HL-60 (cell line): ENCODE measurements around the gene CRLF3.
"Not testable (repeated sequence)": the region's sequence is repeated elsewhere in the genome, so short reads cannot be mapped to it uniquely, and the experiment has no call there.

Source experiments
- DNase-seq, 2 experiments: peaks; one replicate each; pipeline ENCODE4 v3.0.0-alpha.2; 2010 to 2020; ENCODE audit warnings: low read depth in 1 of 2, low spot score in 1 of 2
- H3K27ac ChIP-seq: fragments of 250-450 bp; sonication (Bioruptor Pico); replicated peaks from 2 replicates; pipeline ENCODE4 v1.5.1; 2020; ENCODE audit warnings: mild to moderate bottlenecking, moderate library complexity
- H3K27me3 ChIP-seq: fragments of 250-450 bp; sonication (Bioruptor Pico); 2 replicates; pipeline ENCODE4 v1.5.1; 2021; ENCODE audit warnings: mild to moderate bottlenecking, moderate library complexity; ENCODE audit not compliant: insufficient read depth, poor library complexity, severe bottlenecking
- H3K4me3 ChIP-seq: replicated peaks from 2 replicates; pipeline ENCODE4 v1.5.1; 2011; ENCODE audit warnings: mild to moderate bottlenecking, control low read depth, low read length; ENCODE audit not compliant: insufficient read depth
- GABPA ChIP-seq: IDR thresholded peaks from 2 replicates; pipeline ENCODE4 v1.6.1; 2012; ENCODE audit warnings: low read depth
- POLR2AphosphoS5 ChIP-seq: IDR thresholded peaks from 2 replicates; pipeline ENCODE4 v1.6.1; 2012; ENCODE audit warnings: low read depth
- SPI1 ChIP-seq: IDR thresholded peaks from 2 replicates; pipeline ENCODE4 v1.6.1; 2012; ENCODE audit warnings: low read depth, mild to moderate bottlenecking, borderline replicate concordance
- TF ChIP-seq, protein P1 (sequence below): IDR thresholded peaks from one replicate; pipeline ENCODE4 v1.5.1; 2011; ENCODE audit warnings: low read length, control low read depth, inconsistent platforms; ENCODE audit not compliant: insufficient read depth
- TF ChIP-seq, protein P2 (sequence below): IDR thresholded peaks from 2 replicates; pipeline ENCODE4 v1.6.1; 2012; ENCODE audit warnings: low read depth; ENCODE audit not compliant: insufficient replicate concordance

Gene CRLF3

DNA sequence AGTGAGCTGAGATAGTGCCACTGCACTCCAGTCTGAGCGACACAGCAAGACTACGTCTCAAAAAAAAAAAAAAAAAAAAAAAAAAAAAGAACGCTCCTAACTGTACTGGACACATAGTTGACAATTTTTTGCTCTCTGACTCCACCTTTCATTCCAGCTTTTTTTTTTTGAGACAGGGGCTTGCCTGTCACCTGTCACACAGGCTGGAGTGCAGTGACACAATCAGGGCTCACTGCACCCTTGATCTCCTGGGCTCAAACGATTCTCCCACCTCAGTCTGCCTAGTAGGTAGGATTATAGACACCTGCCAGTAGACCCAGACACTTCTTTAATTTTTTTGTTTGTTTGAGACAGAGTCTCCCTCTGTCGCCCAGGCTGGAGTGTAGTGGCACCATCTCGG lies 2.6 kb upstream of the CRLF3 start:
- TF ChIP-seq SPI1 (no peak), POLR2AphosphoS5 (no peak), GABPA (no peak)
- TF ChIP-seq, protein P1, sequence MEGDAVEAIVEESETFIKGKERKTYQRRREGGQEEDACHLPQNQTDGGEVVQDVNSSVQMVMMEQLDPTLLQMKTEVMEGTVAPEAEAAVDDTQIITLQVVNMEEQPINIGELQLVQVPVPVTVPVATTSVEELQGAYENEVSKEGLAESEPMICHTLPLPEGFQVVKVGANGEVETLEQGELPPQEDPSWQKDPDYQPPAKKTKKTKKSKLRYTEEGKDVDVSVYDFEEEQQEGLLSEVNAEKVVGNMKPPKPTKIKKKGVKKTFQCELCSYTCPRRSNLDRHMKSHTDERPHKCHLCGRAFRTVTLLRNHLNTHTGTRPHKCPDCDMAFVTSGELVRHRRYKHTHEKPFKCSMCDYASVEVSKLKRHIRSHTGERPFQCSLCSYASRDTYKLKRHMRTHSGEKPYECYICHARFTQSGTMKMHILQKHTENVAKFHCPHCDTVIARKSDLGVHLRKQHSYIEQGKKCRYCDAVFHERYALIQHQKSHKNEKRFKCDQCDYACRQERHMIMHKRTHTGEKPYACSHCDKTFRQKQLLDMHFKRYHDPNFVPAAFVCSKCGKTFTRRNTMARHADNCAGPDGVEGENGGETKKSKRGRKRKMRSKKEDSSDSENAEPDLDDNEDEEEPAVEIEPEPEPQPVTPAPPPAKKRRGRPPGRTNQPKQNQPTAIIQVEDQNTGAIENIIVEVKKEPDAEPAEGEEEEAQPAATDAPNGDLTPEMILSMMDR: no peak
- TF ChIP-seq, protein P2, sequence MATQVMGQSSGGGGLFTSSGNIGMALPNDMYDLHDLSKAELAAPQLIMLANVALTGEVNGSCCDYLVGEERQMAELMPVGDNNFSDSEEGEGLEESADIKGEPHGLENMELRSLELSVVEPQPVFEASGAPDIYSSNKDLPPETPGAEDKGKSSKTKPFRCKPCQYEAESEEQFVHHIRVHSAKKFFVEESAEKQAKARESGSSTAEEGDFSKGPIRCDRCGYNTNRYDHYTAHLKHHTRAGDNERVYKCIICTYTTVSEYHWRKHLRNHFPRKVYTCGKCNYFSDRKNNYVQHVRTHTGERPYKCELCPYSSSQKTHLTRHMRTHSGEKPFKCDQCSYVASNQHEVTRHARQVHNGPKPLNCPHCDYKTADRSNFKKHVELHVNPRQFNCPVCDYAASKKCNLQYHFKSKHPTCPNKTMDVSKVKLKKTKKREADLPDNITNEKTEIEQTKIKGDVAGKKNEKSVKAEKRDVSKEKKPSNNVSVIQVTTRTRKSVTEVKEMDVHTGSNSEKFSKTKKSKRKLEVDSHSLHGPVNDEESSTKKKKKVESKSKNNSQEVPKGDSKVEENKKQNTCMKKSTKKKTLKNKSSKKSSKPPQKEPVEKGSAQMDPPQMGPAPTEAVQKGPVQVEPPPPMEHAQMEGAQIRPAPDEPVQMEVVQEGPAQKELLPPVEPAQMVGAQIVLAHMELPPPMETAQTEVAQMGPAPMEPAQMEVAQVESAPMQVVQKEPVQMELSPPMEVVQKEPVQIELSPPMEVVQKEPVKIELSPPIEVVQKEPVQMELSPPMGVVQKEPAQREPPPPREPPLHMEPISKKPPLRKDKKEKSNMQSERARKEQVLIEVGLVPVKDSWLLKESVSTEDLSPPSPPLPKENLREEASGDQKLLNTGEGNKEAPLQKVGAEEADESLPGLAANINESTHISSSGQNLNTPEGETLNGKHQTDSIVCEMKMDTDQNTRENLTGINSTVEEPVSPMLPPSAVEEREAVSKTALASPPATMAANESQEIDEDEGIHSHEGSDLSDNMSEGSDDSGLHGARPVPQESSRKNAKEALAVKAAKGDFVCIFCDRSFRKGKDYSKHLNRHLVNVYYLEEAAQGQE: no peak
- no peak overlapping the region for H3K27ac ChIP-seq
- no peak for DNase-seq

DNA sequence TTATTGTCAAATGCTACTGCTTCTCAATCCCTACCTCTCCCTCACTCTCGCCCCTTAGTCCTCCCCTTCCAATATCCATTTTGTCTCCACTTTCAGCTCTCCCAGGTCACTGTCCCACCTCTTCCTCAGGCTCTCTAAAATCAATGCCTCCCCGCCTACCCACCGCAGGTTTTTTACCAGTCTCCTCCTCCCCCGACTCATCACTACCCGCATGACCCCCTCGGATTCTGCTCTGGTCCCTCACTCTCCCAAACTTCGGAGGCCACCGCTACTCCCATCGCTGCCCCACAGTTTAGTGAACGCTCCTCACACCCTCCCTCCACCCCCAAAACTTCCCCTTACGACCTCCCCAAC lies 513 bp downstream of the CRLF3 start:
- no peak for DNase-seq

More for the DNA sequence above, 2.6 kb upstream of the CRLF3 start:
- Histone ChIP-seq H3K27me3 (no peaks in the 10 kb centered on the region), H3K4me3 (no peak overlapping the region)

DNA sequence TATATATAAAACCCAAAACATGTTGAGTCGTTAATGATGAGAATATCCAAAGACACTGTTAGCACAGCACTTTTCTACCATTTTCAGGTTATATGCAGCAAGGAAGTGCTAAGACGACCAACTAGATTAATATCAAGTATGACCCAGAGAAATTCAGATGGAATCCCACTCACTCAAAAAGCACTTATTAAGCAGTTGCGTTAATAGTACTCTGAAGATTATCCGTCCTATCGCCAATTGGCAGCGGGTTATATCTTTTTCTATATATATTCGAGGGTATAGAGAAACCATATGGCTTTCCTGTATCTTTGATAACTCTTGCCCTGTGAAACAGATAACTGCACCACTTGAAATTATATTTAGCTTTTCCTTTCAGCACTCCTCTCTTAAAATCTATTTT lies 1.1 kb downstream of the CRLF3 start:
- TF ChIP-seq, protein P1: no peak
- TF ChIP-seq SPI1 (no peak), GABPA (no peak), POLR2AphosphoS5 (no peak)
- TF ChIP-seq, protein P2: no peak
- DNase-seq: no peak
- no peaks in the 10 kb centered on the region for H3K27me3 ChIP-seq
- H3K27ac ChIP-seq: peak overlapping the region; percentile 82
- H3K4me3 ChIP-seq: peak overlapping the region; percentile 65

More for the DNA sequence above, 513 bp downstream of the CRLF3 start:
- Histone ChIP-seq H3K4me3 (peak overlapping the region; percentile 65), H3K27me3 (no peaks in the 10 kb centered on the region), H3K27ac (peak overlapping the region; percentile 82)
- TF ChIP-seq GABPA: no peak
- no peak for TF ChIP-seq SPI1
- TF ChIP-seq POLR2AphosphoS5: no peak
- TF ChIP-seq, protein P1: no peak
- TF ChIP-seq, protein P2: no peak

DNA sequence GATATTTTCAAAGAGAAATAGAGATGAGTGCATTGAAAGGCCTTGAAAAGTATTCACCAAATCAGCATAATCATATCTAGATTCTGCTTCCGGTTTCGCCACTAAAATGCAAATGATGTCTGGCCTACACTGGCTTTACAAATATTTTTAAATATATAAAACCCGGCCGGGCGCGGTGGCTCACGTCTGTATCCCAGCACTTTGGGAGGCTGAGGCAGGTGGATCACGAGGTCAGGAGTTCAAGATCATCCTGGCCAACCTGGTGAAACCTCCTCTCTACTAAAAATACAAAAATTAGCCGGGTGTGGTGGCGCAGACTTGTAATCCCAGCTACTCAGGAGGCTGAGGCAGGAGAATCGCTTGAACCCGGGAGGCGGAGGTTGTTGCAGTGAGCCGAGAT lies 1.6 kb downstream of the CRLF3 start:
- peak overlapping the region; percentile 82 for H3K27ac ChIP-seq
- H3K27me3 ChIP-seq, DNase-seq: not testable (repeated sequence)
- peak overlapping the region; percentile 65 for H3K4me3 ChIP-seq
